Upper lobe of left lung (tissue), 6 donors: Measurements from ENCODE around the gene POLN. TPM values are rescaled to one million over a fixed set of nuclear protein-coding genes. Genes with fewer than 3 reads are reported as not detected.

ENCODE experiments used
- ATAC-seq, 2 donors: fragments of 200-7000 bp; cut with Tn5 transposase; one replicate each; pipeline ENCODE4 v1.9.1; 2022; ENCODE audit warnings: mild to moderate bottlenecking in 2 of 2, moderate library complexity in 2 of 2; ENCODE audit not compliant: low FRiP score in 2 of 2
- DNase-seq, 2 donors: peaks; one replicate each; pipeline ENCODE4 v3.0.0-alpha.2; 2019 to 2020
- H3K27ac ChIP-seq, 4 donors: fragments of 200-600 bp; sonication (generic); one replicate each; pipeline ENCODE4 v1.5.1; 2016 to 2019
- H3K27me3 ChIP-seq, 4 donors: fragments of 200-600 bp; sonication (generic); one replicate each; pipeline ENCODE4 v1.5.1; 2017 to 2019
- H3K36me3 ChIP-seq, 4 donors: fragments of 200-600 bp; sonication (generic); one replicate each; pipeline ENCODE4 v1.5.1; 2016 to 2019
- H3K4me1 ChIP-seq, 4 donors: fragments of 200-600 bp; sonication (generic); one replicate each; pipeline ENCODE4 v1.5.1; 2018 to 2019
- H3K4me3 ChIP-seq, 4 donors: fragments of 200-600 bp; sonication (generic); one replicate each; pipeline ENCODE4 v1.5.1; 2017 to 2019; ENCODE audit warnings: mild to moderate bottlenecking in 2 of 4, moderate library complexity in 1 of 4
- H3K9me3 ChIP-seq, 4 donors: fragments of 200-600 bp; sonication (generic); one replicate each; pipeline ENCODE4 v1.5.1; 2018 to 2019
- CTCF ChIP-seq, 6 experiments: fragments of 450-650 bp in 4 of 6; fragments of 200-600 bp in 2 of 6; sonication (generic) in 2 of 6; IDR thresholded peaks; one replicate each; pipeline ENCODE4 v1.5.1; 2016 to 2019; ENCODE audit warnings: antibody characterized with exemption in 6 of 6
- EP300 ChIP-seq, 4 donors: sonication (generic); formaldehyde crosslinking; IDR thresholded peaks; one replicate each; pipeline ENCODE4 v1.5.1; 2017; ENCODE audit warnings: antibody characterized with exemption in 4 of 4, control low read depth in 2 of 4
- POLR2A ChIP-seq, 4 donors: fragments of 450-650 bp; IDR thresholded peaks; one replicate each; pipeline ENCODE4 v1.5.1; 2016 to 2017; ENCODE audit warnings: antibody characterized with exemption in 4 of 4, mild to moderate bottlenecking in 2 of 4
- POLR2AphosphoS5 ChIP-seq, 2 donors: sonication (generic); formaldehyde crosslinking; IDR thresholded peaks; one replicate each; pipeline ENCODE4 v1.5.1; 2017; ENCODE audit warnings: antibody characterized with exemption in 2 of 2
- WGBS, 2 donors: methylation state at CpG; one replicate each; pipeline ENCODE4 v1.1.5; 2017 to 2018; 5-methylcytosine and 5-hydroxymethylcytosine counted together
- total RNA-seq, 6 donors: library from RNA; depleted of rRNA in 4 of 6; stranded (reverse); fragments of >200 nt in 4 of 6; gene quantifications; one replicate each; pipeline versions ENCODE4 v1.1.0 to v1.2.1, GENCODE V29; 2016 to 2021
- donor health status: DM: no; HTN: no; CAD: no; lungs with moderate emphysema.
- donor health status: DM: no; HTN: yes; CAD: no; lungs with severe emphysema.

Gene POLN
- total RNA-seq, 6 donors from 2014 or later = 0.89 to 5.5 (median 2.6) TPM

GRCh38 chr4:2057382-2058065 lies 184.4 kb downstream of the POLN start:
- WGBS, 2 donors = 71 to 74% methylated on average over 26 of the region's 26 CpGs

GRCh38 chr4:2054217-2054616 lies 187.7 kb downstream of the POLN start:
- H3K27me3 ChIP-seq = peaks cover 0 to 11% (median 8%) of the 10 kb centered on the region in 4 donors

More at GRCh38 chr4:2057382-2058065, 184.4 kb downstream of the POLN start:
- H3K27ac ChIP-seq = no peak overlapping the region
- H3K4me3 ChIP-seq = no peak overlapping the region
- no peaks in the 10 kb centered on the region for H3K36me3 ChIP-seq
- ATAC-seq (no peak), DNase-seq (no peak)
- no peaks in the 10 kb centered on the region for H3K9me3 ChIP-seq
- peaks cover 16 to 28% (median 17%) of the 10 kb centered on the region in 4 donors for H3K4me1 ChIP-seq
- H3K27me3 ChIP-seq = peaks cover 2 to 34% (median 25%) of the 10 kb centered on the region in 4 donors
- TF ChIP-seq POLR2A (IDR thresholded peaks at IDR 0.05) = no peak
- no peak for TF ChIP-seq POLR2AphosphoS5 (IDR thresholded peaks at IDR 0.05)
- TF ChIP-seq CTCF (IDR thresholded peaks at IDR 0.05) = no peak
- TF ChIP-seq EP300 (IDR thresholded peaks at IDR 0.05) = no peak

GRCh38 chr4:2051086-2051485 lies 190.8 kb downstream of the POLN start:
- H3K4me1 ChIP-seq = peaks cover 0 to 7% (median 0%) of the 10 kb centered on the region in 4 donors
- WGBS, 2 donors = 72% methylated on average over 10 of the region's 10 CpGs
- DNase-seq (no peak), ATAC-seq (no peak)
- H3K9me3 ChIP-seq = no peaks in the 10 kb centered on the region
- TF ChIP-seq CTCF (IDR thresholded peaks at IDR 0.05) (no peak), EP300 (IDR thresholded peaks at IDR 0.05) (no peak), POLR2A (IDR thresholded peaks at IDR 0.05) (no peak), POLR2AphosphoS5 (IDR thresholded peaks at IDR 0.05) (no peak)
- no peak overlapping the region for H3K27ac ChIP-seq
- no peak overlapping the region for H3K4me3 ChIP-seq
- H3K27me3 ChIP-seq = peaks cover 0 to 16% (median 6%) of the 10 kb centered on the region in 4 donors
- H3K36me3 ChIP-seq = no peaks in the 10 kb centered on the region

More at GRCh38 chr4:2054217-2054616, 187.7 kb downstream of the POLN start:
- 71 to 75% methylated on average over 6 of the region's 6 CpGs for WGBS, 2 donors
- TF ChIP-seq POLR2AphosphoS5 (IDR thresholded peaks at IDR 0.05) (no peak), EP300 (IDR thresholded peaks at IDR 0.05) (no peak), CTCF (IDR thresholded peaks at IDR 0.05) (no peak), POLR2A (IDR thresholded peaks at IDR 0.05) (no peak)
- peaks cover 7 to 9% (median 8%) of the 10 kb centered on the region in 4 donors for H3K4me1 ChIP-seq
- no peak overlapping the region for H3K27ac ChIP-seq
- ATAC-seq (no peak), DNase-seq (no peak)
- no peak overlapping the region for H3K4me3 ChIP-seq
- H3K9me3 ChIP-seq = no peaks in the 10 kb centered on the region
- no peaks in the 10 kb centered on the region for H3K36me3 ChIP-seq

GRCh38 chr4:2049811-2050210 lies 192.1 kb downstream of the POLN start:
- DNase-seq = no peak
- Histone ChIP-seq H3K27ac (no peak overlapping the region), H3K9me3 (no peaks in the 10 kb centered on the region), H3K36me3 (no peaks in the 10 kb centered on the region), H3K27me3 (peaks cover 0 to 16% (median 6%) of the 10 kb centered on the region in 4 donors), H3K4me1 (peaks cover 0 to 7% (median 0%) of the 10 kb centered on the region in 4 donors), H3K4me3 (no peak overlapping the region)
- WGBS, 2 donors = 86 to 88% methylated on average over 7 of the region's 7 CpGs
- no peak for TF ChIP-seq EP300 (IDR thresholded peaks at IDR 0.05)
- no peak for TF ChIP-seq CTCF (IDR thresholded peaks at IDR 0.05)
- TF ChIP-seq POLR2AphosphoS5 (IDR thresholded peaks at IDR 0.05) = no peak
- TF ChIP-seq POLR2A (IDR thresholded peaks at IDR 0.05) = no peak
- ATAC-seq = no peak
